Peyer's patch (tissue), 4 donors: ENCODE measurements around the gene MEIS1. TPM values are rescaled to one million over a fixed set of nuclear protein-coding genes. Genes with fewer than 3 reads are reported as not detected.

ENCODE experiments used
- DNase-seq, 3 donors: peaks; one replicate each; pipeline ENCODE4 v3.0.0-alpha.2; 2017 to 2019
- H3K27ac ChIP-seq, 4 donors: fragments of 200-600 bp; sonication (generic); one replicate each; pipeline ENCODE4 v1.5.1; 2016 to 2019
- H3K27me3 ChIP-seq, 2 donors: fragments of 200-600 bp; sonication (generic); one replicate each; pipeline ENCODE4 v1.5.1; 2019
- H3K36me3 ChIP-seq, 3 donors: fragments of 200-600 bp; sonication (generic); one replicate each; pipeline ENCODE4 v1.5.1; 2016 to 2019
- H3K4me1 ChIP-seq, 4 donors: fragments of 200-600 bp; sonication (generic); one replicate each; pipeline ENCODE4 v1.5.1; 2016 to 2019
- H3K4me3 ChIP-seq, 4 donors: fragments of 200-600 bp; sonication (generic); 1 replicate in 3 of 4; 2 replicates in 1 of 4; pipeline ENCODE4 v1.5.1; 2016 to 2019; ENCODE audit warnings: mild to moderate bottlenecking in 1 of 4
- H3K9me3 ChIP-seq, 4 donors: fragments of 200-600 bp; sonication (generic); one replicate each; pipeline ENCODE4 v1.5.1; 2016 to 2019; ENCODE audit warnings: mild to moderate bottlenecking in 1 of 4
- CTCF ChIP-seq, 6 experiments: fragments of 450-650 bp in 4 of 6; fragments of 200-600 bp in 2 of 6; sonication (generic) in 1 of 6; IDR thresholded peaks; one replicate each; pipeline ENCODE4 v1.5.1; 2017 to 2019; ENCODE audit warnings: antibody characterized with exemption in 6 of 6, mild to moderate bottlenecking in 3 of 6, moderate library complexity in 1 of 6
- POLR2A ChIP-seq, 2 donors: fragments of 450-650 bp; IDR thresholded peaks; one replicate each; pipeline ENCODE4 v1.5.1; 2017; ENCODE audit warnings: antibody characterized with exemption in 2 of 2, mild to moderate bottlenecking in 2 of 2, moderate library complexity in 2 of 2
- total RNA-seq, 4 donors: library from RNA; depleted of rRNA; stranded (reverse); fragments of >200 nt; gene quantifications; one replicate each; pipeline ENCODE4 v1.1.0, GENCODE V29; 2016

Gene MEIS1
- total RNA-seq, 4 donors from 2014 or later = 7.2 to 64.4 (median 16.3) TPM

- Histone ChIP-seq H3K27me3 (no peaks in the 10 kb centered on the region), H3K9me3 (no peaks in the 10 kb centered on the region), H3K4me1 (no peaks in the 10 kb centered on the region), H3K36me3 (no peaks in the 10 kb centered on the region), H3K4me3 (no peak overlapping the region), H3K27ac (no peak overlapping the region)
- TF ChIP-seq POLR2A (IDR thresholded peaks at IDR 0.05) = no peak
- TF ChIP-seq CTCF (IDR thresholded peaks at IDR 0.05) = no peak
- DNase-seq = no peak
Observed at GRCh38 chr2:66457545-66457944, 22.6 kb downstream of the MEIS1 start.

GRCh38 chr2:66460031-66460430 lies 25.1 kb downstream of the MEIS1 start:
- Histone ChIP-seq H3K27ac (no peak overlapping the region), H3K27me3 (no peaks in the 10 kb centered on the region), H3K36me3 (no peaks in the 10 kb centered on the region), H3K4me1 (peaks cover 0 to 3% (median 0%) of the 10 kb centered on the region in 4 donors), H3K9me3 (no peaks in the 10 kb centered on the region), H3K4me3 (no peak overlapping the region)
- TF ChIP-seq POLR2A (IDR thresholded peaks at IDR 0.05) (no peak), CTCF (IDR thresholded peaks at IDR 0.05) (no peak)
- DNase-seq = no peak

- no peaks in the 10 kb centered on the region for H3K36me3 ChIP-seq
- H3K9me3 ChIP-seq = no peaks in the 10 kb centered on the region
- TF ChIP-seq POLR2A (IDR thresholded peaks at IDR 0.05) = no peak
- TF ChIP-seq CTCF (IDR thresholded peaks at IDR 0.05) = no peak
- H3K4me1 ChIP-seq = peaks cover 0 to 3% (median 0%) of the 10 kb centered on the region in 4 donors
- no peak overlapping the region for H3K4me3 ChIP-seq
- H3K27me3 ChIP-seq = no peaks in the 10 kb centered on the region
- H3K27ac ChIP-seq = no peak overlapping the region
- DNase-seq = no peak
Observed at GRCh38 chr2:66461001-66461663, 26.2 kb downstream of the MEIS1 start.

- Histone ChIP-seq H3K27ac (no peak overlapping the region), H3K4me1 (peaks cover 0 to 3% (median 0%) of the 10 kb centered on the region in 4 donors), H3K36me3 (no peaks in the 10 kb centered on the region), H3K4me3 (no peak overlapping the region), H3K27me3 (no peaks in the 10 kb centered on the region), H3K9me3 (no peaks in the 10 kb centered on the region)
- no peak for DNase-seq
- no peak for TF ChIP-seq POLR2A (IDR thresholded peaks at IDR 0.05)
- TF ChIP-seq CTCF (IDR thresholded peaks at IDR 0.05) = no peak
Observed at GRCh38 chr2:66461664-66462500, 27.0 kb downstream of the MEIS1 start.

- no peak overlapping the region for H3K27ac ChIP-seq
- no peaks in the 10 kb centered on the region for H3K27me3 ChIP-seq
- no peak for DNase-seq
- H3K4me3 ChIP-seq = no peak overlapping the region
- H3K4me1 ChIP-seq = peaks cover 0 to 3% (median 0%) of the 10 kb centered on the region in 4 donors
- no peaks in the 10 kb centered on the region for H3K36me3 ChIP-seq
- no peak for TF ChIP-seq POLR2A (IDR thresholded peaks at IDR 0.05)
- TF ChIP-seq CTCF (IDR thresholded peaks at IDR 0.05) = no peak
- H3K9me3 ChIP-seq = no peaks in the 10 kb centered on the region
Observed at GRCh38 chr2:66462501-66462825, 27.5 kb downstream of the MEIS1 start.
